GM18526 (cell line): ENCODE data around the gene TMEM91.

Experiments used
- POLR2A ChIP-seq: IDR thresholded peaks from 3 replicates; pipeline ENCODE4 v1.6.1; 2011; ENCODE audit not compliant: insufficient read length; ENCODE audit errors: extremely low read depth

TMEM91 gene

DNA sequence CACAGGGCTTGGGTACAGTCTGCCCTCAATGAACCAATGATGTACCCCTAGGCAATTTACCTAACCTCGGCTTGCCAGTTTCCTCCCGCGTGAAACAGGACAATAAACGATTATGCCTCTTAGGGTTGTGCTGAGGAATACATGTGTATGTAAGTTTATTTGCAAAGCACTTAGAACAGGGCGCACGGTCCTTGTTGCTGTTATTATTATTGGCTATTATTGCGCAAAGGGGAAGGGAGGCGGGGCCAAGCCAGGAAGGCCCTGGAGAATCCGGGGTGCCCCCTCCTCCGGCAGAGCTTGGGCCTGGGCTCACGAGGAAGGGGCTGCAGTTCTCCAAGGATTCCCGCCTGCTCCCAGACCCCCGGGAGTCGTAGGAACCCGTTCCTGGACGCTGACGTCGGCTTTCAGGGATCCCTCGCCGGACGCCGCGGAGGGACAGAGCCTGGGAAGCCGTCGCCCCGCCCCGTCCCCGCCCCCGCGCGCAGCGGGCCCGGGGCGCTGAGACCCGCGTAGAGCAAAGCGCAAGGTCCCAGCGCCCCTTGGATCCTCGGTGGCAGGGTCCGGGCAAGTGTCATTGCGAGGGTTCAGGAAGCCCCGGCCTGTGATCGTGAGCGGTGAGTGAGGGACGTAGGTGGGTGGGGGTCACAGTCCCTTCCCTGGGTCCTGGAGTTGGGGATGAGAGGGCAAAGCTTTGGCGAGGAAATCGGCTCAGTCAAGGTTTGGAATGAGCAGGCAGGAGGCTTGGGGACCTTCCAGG is at the start of gene TMEM91:
Gene TMEM91 (plus strand): TSS at position 293 of the 757 bp plus-strand sequence. CDS start 1,777 bp downstream, outside the sequence.
- no peak for TF ChIP-seq POLR2A

DNA sequence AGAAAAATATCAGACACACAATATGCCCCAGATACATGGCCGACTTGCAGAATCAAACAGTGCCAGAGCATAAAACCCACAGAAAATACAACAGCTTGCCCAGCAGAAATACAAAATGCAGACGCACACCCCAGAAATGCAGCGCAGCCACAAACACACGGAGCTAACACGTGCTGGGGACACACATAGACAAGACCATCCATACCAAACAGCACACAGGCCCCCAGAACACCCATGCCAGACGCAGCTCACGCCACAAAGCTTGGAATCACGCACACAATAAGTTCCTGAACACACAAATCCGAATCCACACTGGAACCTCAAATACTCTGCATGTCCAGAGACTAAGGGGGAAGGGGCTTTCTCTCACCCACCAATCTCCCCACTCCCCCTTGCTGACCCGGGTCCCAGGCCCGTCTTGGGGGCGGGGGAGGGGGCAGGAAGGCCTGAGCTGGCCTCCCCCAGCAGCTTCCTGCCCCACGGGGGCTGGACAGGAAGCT is 49.2 kb upstream of the TMEM91 start:
- TF ChIP-seq POLR2A, result no peak

DNA sequence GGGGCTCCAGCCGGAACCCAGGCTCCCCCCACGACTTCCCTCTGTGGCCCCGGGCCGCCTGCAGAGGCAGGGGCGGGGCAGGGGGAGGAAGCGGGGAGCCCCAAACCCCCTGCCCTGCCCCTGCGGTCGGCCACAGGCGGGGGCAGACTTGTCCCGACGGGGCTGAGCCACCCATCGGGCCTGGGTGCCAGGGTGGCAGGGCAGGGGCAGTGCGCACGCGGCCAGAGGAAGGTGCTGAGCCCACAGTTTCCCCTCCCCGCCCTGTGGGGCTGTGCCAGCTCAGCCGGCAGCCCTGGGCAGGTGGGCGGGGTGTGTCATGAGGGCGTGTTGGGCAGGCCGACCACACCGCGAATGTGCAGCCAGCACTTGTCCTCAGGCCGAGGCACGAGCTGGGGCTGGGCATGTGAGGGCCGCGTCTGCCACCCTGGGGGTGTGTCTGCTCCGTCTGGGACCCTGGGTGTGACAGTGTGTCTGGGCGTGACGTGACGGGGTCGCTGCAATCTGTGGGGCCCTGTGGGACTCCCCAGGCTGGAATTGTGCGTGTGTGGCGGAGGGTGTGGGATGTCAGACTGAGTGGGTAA is 48.7 kb upstream of the TMEM91 start:
- TF ChIP-seq POLR2A, result peak; percentile 31

DNA sequence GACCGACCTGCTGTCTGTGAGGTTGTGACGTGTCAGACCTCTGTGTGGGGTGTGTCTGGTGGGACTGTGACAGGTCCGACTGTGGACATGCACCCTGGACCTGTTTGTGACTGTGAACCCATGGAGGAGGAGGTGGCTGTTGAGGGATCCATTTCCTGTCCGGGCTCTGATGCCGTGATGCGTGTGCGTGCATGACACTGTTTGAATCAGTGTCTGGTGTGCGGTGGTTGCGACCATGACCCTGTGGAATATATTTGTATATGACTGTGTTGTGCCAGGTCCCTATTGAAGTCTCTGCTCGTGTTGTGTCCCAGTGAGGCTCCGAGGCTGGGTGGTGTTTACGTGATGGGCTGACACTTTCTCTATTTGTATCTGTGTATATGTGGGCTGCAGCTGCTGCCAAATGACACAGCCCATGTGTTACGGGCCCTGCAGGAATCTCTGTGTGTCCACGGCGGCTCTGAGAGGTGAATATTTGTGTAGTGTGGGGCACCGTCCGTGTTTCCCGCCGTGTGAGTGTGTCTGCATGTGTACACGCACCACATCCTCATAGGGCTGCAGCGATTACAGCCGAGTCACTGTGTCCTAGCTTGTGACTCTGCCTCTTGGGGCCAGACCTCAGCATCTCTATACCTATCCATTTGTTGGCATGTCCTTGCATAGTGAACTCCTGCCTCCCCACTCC is 48.0 kb upstream of the TMEM91 start:
- TF ChIP-seq POLR2A, result no peak

DNA sequence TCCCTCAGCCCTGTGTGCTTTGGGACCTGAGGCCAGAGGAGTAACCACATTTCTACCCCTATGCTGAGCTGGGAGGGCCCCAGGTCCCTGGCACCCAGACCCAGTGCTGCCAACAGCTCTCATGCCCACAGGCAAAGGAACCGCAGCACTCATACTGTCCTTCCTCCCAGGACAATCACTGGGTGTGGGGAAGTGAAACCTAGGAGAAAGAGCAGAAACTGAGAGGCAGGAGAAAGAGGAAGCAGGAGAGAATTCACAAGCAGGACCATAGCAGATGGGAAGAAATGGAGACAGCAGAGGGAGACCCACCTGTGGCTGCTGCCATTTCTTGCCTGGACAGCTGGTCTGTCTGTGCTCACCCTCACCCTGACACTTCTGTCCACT is 47.5 kb upstream of the TMEM91 start:
- TF ChIP-seq POLR2A, result no peak

DNA sequence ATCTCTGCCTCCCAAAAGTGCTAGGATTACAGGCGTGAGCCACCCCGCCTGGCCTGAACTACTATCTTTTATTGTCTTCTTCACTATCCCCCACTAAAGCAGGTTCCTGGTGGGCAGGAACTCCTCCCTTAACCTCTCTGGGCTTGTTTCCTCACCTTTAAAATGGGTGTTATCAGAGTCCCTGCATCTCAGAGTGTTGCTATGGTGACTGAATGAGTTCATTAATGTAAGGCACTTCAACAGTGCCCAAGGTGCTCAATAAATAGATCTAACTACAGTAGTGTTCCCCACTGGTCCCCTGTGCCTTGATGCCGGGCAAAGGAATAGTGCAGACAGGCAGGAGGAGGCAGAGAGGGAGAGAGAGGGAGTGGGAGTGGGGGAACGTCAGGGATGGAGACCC is 45.9 kb upstream of the TMEM91 start:
- TF ChIP-seq POLR2A, result no peak

DNA sequence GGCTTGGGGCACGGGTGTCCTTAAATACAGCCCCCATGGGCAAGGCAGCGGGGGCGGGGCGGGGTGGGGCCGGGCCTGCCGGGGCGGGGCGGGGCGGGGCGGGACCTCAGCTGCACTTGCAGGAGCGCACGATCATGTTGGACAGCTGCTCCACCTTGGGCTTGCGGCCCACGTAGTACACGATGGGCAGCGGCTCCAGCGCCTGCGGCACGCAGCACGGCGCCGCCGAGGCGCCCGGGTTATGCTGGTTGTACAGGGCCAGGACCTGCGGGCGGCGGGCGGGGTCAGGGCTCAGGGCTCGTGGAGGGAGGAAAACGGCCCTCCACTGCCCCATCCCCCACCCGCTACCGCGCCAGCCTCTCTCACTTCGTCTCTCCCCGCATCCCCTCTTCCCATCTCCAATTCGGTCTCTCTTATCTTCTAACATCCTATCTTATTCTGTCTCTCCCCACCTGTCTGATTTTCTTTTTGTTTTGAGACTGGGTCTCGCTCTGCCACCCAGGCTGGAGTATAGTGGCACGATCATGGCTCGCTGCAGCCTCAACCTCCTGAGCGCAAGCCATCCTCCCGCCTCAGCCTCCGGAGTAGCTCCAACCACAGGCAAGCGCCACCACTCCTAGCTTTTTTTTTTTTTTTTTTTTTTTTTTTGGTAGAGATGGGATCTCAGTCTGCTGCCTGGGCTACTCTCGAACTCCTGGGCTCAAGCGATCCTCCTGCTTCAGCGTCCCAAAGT is 45.2 kb upstream of the TMEM91 start:
- TF ChIP-seq POLR2A, result no peak

DNA sequence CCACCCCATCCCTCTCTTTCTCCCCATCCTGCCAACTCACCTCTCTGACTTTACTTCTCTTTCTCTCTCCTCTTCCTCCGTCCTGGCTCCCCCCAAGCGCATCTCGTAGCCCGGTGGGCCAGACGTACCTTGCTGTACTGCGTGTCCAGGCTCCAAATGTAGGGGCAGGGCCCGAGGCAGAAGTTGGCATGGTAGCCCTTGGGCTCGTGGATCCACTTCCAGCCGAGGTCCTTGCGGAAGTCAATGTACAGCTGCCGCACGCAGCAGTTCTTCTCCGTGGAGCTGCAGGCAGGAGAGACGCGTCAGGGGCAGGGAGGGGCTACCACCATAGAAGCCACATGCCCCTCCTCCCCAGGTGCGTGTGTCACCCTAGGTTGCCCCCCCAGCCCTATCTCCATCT is 44.3 kb upstream of the TMEM91 start:
- TF ChIP-seq POLR2A, result no peak

DNA sequence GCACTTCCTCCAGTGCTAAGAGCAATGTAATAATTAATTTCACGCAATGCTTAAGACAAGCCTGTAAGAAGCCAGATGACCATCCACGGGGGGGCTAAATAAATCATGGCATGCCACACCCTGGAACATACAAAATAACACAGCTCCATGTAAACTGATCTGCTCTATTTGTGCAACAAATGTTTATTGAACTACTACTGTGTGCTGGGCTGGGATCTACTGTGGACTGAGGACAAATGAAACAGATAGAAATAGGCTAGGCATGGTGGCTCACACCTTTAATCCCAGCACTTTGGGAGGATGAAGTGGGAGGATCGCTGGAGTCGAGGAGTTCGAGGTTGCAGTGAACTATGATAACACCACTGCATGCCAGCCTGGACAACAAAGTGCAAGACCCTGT is 43.9 kb upstream of the TMEM91 start:
- no peak for TF ChIP-seq POLR2A

DNA sequence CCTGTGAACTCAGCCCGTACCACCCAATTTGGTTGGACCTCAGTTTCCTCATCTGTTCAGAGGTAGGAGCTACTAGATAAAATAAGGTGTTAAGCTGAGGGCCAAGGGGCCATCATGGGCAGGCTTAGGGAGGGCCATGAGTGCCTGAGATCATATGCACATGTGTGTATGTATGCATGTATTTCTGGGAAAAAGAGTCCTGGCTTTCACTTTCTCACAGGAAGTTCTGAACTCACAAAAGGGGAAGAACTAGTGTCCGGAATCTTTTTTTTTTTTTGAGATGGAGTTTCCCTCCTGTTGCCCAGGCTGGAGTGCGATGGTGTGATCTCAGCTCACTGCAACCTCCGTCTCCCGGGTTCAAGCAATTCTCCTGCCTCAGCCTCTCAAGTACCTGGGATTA is 41.5 kb upstream of the TMEM91 start:
- TF ChIP-seq POLR2A, result no peak

DNA sequence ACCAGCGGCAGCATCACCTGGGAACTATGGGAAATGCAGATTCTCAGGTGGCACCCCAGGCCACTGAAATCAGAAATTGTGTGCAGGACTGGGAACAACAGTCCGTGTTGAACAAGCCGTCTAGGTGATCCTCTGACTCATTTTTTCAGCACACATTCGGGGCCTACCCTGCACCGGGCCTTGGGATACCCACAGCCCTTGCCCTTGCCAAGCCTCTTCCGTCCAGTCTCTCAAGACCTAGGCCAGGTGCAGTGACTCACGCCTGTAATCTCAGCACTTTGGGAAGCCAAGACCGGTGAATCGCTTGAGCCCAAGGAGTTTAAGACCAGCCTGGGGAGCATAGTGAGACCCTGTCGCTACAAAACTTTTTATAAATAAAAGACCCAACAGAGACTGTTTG is 40.9 kb upstream of the TMEM91 start:
- TF ChIP-seq POLR2A, result no peak

DNA sequence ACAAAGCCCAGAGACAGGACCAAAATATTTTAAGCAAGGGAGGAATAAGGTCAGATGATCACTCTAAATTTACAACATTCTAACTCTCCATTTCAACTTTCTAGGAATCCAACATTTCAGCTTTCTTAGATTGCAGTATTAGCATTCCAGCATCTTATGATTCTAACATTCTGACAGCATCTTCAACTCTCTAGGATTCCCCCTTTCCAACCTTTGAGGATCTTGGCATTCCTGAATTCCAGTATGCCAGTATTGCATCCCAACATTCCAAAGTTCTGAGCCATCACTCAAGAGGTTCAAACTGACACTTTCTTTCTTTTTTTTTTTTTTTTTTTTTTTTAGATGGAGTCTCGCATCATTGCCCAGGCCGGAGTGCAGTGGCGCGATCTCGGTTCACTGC is 36.4 kb upstream of the TMEM91 start:
- TF ChIP-seq POLR2A, result no peak

DNA sequence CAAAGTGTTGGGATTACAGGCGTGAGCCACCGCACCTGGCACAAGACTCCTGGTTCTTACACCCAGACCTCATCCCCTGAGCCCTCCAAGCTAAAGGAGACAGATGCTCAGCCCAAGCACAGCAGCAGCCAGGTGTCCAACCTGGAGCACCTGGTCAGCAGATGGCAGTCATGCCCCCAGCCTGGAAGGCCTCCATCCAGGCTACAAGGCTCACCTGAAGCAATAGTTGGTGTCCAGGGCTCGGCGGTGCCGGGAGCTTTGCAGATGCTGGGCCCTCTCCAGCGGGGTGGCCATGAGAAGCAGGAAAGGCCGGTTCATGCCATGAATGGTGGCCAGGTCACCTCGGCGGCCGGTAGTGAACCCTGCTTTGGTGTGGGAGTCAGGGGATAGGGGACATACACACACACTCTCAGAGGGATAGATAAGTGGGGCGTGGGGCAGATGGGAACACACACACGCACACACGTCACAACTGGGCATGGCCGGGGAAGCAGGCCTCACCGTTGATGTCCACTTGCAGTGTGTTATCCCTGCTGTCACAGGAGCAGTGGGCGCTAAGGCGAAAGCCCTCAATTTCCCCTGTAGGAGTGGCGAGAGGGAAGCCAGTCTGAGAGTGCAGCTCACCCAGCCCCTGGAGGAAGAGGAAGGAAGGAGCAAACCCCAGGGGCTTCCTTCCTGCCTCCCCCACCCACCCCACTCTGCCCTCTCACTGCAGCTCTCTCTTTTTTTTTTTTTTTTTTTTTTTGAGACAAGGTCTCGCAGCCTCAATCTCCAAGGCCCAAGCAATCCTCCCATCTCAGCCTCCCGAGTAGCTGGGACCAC is 34.5 kb upstream of the TMEM91 start:
- TF ChIP-seq POLR2A, result no peak

DNA sequence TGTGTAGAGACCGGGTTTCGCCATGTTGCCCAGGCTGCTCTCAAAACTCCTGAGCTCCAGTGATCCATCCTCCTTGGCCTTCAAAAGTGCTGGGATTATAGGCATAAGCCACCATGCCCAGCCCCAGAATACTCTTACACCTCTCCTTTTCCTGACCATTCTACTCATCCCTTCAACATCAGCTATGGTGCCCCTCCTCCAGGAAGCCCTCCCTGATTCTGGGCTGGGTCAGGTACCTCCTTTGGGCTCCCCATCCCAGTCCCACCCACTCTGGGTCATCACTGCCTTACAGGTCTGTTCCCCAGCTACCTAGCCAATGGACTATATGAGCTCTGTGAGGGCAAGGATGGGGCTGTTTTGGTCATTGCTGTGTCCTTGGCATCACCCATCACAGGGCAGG is 32.2 kb upstream of the TMEM91 start:
- TF ChIP-seq POLR2A, result no peak
